Neural crest cell (in vitro differentiated cells): ENCODE measurements around the gene WDR72. TPM values are rescaled to one million over a fixed set of nuclear protein-coding genes. Genes with fewer than 3 reads are reported as not detected.

Experiments used
- DNase-seq: peaks from one replicate; pipeline ENCODE4 v3.0.0; 2021; ENCODE audit warnings: low read depth, mixed read lengths, low spot score
- H3K27ac Mint-ChIP-seq: one replicate; pipeline ENCODE4 v1.8.0; 2021; ENCODE audit warnings: mild to moderate bottlenecking, mixed read lengths; ENCODE audit not compliant: unreplicated experiment
- H3K27me3 Mint-ChIP-seq: 2 replicates; pipeline ENCODE4 v1.8.0; 2021; ENCODE audit warnings: low read depth, mild to moderate bottlenecking, mixed read lengths
- H3K36me3 Mint-ChIP-seq: 2 replicates; pipeline ENCODE4 v1.8.0; 2021; ENCODE audit warnings: low read depth, mild to moderate bottlenecking, mixed read lengths
- H3K4me1 Mint-ChIP-seq: 2 replicates; pipeline ENCODE4 v1.8.0; 2021; ENCODE audit warnings: mixed read lengths
- H3K4me3 Mint-ChIP-seq: one replicate; pipeline ENCODE4 v1.8.0; 2021; ENCODE audit warnings: mild to moderate bottlenecking, mixed read lengths
- H3K9me3 Mint-ChIP-seq: 2 replicates; pipeline ENCODE4 v1.8.0; 2021; ENCODE audit warnings: mixed read lengths
- CTCF ChIP-seq: fragments of 200-600 bp; sonication (generic); conservative IDR thresholded peaks from 2 replicates; pipeline ENCODE4 v1.5.0; 2021; ENCODE audit warnings: antibody characterized with exemption, mild to moderate bottlenecking
- total RNA-seq: library from RNA; stranded (reverse); gene quantifications from 2 replicates; pipeline ENCODE4 v1.2.1, GENCODE V29; 2021

WDR72 gene
- total RNA-seq, 1 donor from 2014 or later, result 1.7 TPM

DNA sequence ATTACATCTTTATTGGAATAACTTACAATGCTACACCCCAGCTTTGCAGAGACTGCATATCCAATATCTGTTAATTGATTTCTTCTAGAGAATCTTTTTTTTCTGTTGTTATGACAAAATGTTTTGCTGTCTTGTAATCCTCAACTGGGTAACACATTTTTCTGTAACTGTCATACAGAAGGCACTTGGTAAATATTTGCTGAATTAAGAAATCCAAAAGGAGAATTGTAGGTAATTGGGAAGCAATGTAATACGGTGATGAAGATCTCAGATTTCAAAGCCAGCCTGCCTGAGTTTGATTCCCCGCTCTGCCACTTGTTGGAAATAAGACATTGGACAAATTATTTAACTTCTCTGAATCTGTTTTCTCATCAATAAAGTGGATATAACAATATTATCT is 169.1 kb downstream of the WDR72 start:
- no peak for TF ChIP-seq CTCF
- H3K36me3 Mint-ChIP-seq, result no peaks in the 10 kb centered on the region
- peaks cover 18% of the 10 kb centered on the region for H3K4me1 Mint-ChIP-seq
- no peaks in the 10 kb centered on the region for H3K27me3 Mint-ChIP-seq
- no peak overlapping the region for H3K27ac Mint-ChIP-seq
- no peak for DNase-seq
- H3K9me3 Mint-ChIP-seq, result no peaks in the 10 kb centered on the region
- no peak overlapping the region for H3K4me3 Mint-ChIP-seq

- Mint-ChIP-seq H3K4me1 (peaks cover 18% of the 10 kb centered on the region), H3K27ac (no peak overlapping the region), H3K36me3 (no peaks in the 10 kb centered on the region), H3K27me3 (no peaks in the 10 kb centered on the region), H3K9me3 (no peaks in the 10 kb centered on the region), H3K4me3 (no peak overlapping the region)
- no peak for TF ChIP-seq CTCF
- no peak for DNase-seq
Measured at GRCh38 chr15:53589520-53590057, 169.9 kb downstream of the WDR72 start.

DNA sequence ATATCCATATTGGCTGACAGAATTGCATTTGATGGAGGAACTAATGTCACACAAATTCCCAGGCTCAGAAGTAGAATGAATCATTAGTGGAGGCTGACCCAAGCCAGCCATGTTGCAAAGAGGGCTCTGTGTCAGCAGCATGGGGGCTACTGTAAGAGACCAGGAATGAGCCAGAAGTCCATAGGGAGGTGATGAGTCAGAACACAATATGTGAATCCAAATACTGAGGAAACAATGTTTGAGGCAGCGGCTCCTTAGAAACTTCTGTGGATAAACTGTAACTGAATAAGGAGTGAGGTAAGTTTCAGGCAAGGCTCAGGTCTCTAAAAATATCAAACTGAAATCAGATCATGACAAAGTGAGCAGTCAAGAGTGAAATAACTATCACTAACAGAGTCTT is 170.7 kb downstream of the WDR72 start:
- no peak for TF ChIP-seq CTCF

GRCh38 chr15:53586799-53587198 is 172.7 kb downstream of the WDR72 start:
- H3K4me1 Mint-ChIP-seq, result peaks cover 18% of the 10 kb centered on the region
- TF ChIP-seq CTCF, result peak; percentile 77
- H3K27me3 Mint-ChIP-seq, result no peaks in the 10 kb centered on the region
- H3K27ac Mint-ChIP-seq, result no peak overlapping the region
- H3K9me3 Mint-ChIP-seq, result no peaks in the 10 kb centered on the region
- H3K36me3 Mint-ChIP-seq, result no peaks in the 10 kb centered on the region
- H3K4me3 Mint-ChIP-seq, result no peak overlapping the region
- DNase-seq, result peak; percentile 52

More for the DNA sequence above, 170.7 kb downstream of the WDR72 start:
- Mint-ChIP-seq H3K4me3 (no peak overlapping the region), H3K27ac (no peak overlapping the region), H3K9me3 (no peaks in the 10 kb centered on the region), H3K36me3 (no peaks in the 10 kb centered on the region), H3K27me3 (no peaks in the 10 kb centered on the region), H3K4me1 (peaks cover 18% of the 10 kb centered on the region)
- DNase-seq, result no peak

- TF ChIP-seq CTCF, result no peak
- H3K4me1 Mint-ChIP-seq, result peaks cover 12% of the 10 kb centered on the region
Measured at GRCh38 chr15:53581513-53581912, 177.9 kb downstream of the WDR72 start.

More at GRCh38 chr15:53581513-53581912, 177.9 kb downstream of the WDR72 start:
- H3K9me3 Mint-ChIP-seq, result no peaks in the 10 kb centered on the region
- H3K36me3 Mint-ChIP-seq, result no peaks in the 10 kb centered on the region
- no peak for DNase-seq
- no peak overlapping the region for H3K27ac Mint-ChIP-seq
- no peaks in the 10 kb centered on the region for H3K27me3 Mint-ChIP-seq
- H3K4me3 Mint-ChIP-seq, result no peak overlapping the region
